ENCODE data around the gene CHADL.

The CHADL gene

DNA sequence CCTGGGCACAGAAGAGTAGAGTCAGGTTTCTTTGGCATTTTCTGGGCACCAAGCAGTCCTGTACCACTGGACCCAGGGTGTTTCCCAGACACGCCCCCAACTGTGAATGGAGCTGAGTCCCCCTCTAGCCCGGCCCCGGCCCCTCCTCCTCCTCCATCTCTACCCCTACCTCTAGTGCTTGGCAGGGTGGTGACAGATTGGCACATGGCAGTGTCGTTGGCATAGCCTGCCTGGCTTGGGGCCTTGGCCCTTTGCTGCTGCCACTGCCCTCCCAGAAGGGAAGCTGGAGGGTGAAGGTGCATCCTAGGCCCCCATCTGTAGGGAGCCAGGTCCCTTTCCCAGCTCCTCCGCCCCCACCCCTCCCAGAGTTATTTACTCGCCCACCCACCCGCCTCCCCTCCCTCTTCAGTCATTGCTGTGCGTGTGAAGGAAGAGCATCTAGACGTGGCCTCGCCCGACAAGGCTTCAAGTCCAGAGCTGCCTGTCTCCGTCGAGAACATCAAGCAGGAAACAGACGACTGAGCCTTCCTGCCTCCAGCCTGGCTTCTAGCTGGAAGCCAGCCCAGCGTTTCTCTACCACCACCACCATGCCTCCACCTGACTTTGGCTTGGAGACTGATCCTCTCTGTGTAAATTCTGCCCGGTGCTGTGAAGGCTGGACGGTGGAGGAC is 10.9 kb downstream of the CHADL start:
- TF ChIP-seq, protein P1, sequence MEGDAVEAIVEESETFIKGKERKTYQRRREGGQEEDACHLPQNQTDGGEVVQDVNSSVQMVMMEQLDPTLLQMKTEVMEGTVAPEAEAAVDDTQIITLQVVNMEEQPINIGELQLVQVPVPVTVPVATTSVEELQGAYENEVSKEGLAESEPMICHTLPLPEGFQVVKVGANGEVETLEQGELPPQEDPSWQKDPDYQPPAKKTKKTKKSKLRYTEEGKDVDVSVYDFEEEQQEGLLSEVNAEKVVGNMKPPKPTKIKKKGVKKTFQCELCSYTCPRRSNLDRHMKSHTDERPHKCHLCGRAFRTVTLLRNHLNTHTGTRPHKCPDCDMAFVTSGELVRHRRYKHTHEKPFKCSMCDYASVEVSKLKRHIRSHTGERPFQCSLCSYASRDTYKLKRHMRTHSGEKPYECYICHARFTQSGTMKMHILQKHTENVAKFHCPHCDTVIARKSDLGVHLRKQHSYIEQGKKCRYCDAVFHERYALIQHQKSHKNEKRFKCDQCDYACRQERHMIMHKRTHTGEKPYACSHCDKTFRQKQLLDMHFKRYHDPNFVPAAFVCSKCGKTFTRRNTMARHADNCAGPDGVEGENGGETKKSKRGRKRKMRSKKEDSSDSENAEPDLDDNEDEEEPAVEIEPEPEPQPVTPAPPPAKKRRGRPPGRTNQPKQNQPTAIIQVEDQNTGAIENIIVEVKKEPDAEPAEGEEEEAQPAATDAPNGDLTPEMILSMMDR (IDR thresholded peaks at IDR 0.05; ENCODE audit: extremely low read depth, missing control alignments): no peak
- DNase-seq (ENCODE audit: low spot score): no peak

DNA sequence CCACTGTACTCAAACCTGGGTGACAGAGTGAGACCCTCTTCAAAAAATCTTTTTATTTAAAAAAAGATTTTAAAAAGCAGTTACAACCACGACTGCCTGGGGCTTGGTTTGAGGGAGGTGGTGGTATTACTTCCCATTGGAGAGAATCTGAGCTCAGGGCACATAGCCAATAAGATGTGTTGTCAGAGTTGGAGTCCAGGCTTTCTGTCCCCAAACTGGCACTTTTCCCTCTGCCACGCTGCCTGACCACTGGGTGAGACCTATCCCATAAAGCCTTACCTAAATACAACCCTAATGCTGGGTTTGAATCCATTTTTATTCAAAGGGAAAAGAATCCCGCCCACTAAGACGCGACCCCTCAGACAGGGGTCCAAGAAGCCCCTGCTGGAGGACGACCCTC is 11.5 kb downstream of the CHADL start:
- TF ChIP-seq, protein P1 (IDR thresholded peaks at IDR 0.05; ENCODE audit: extremely low read depth, missing control alignments): no peak
- no peak for DNase-seq (ENCODE audit: low spot score)

DNA sequence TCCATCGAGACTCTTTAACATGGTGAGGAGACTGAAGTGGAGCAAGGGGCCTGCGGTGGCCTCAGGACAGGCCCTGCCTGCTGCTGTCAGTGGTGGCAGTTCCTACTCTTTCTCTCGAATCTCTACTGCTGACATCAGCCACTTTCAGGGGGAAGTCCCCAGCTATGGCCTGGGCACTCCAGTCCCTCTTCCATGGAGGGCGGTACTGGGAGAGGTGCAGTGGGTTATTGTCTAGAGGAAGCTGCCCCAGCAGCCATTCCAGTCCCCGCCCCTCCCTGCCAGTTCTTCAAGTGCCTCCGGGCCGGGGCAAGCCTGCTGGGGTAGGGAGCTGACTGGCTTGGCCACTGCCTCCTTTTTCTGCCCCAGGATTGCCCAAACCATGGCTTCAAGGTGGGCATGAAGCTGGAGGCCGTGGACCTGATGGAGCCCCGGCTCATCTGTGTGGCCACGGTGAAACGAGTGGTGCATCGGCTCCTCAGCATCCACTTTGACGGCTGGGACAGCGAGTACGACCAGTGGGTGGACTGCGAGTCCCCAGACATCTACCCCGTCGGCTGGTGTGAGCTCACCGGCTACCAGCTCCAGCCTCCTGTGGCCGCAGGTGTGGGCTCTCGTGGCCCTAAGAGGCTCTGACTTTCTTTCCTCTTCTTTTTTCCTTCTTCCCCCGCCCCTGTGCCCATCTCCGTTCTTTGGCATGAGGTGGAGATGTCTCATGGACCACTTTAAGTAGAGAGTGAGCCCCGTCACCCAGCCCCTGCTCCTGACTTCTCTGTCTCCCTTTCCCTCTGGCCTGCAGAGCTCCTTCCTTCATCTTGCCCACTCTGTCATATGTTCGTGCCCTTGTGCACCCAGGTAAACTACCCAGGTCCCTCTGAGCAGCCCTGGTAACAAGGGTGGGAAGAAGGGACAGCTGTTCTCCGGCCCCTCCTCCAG is 13.7 kb downstream of the CHADL start:
- TF ChIP-seq, protein P1 (IDR thresholded peaks at IDR 0.05; ENCODE audit: extremely low read depth, missing control alignments): no peak
- DNase-seq (ENCODE audit: low spot score): no peak

DNA sequence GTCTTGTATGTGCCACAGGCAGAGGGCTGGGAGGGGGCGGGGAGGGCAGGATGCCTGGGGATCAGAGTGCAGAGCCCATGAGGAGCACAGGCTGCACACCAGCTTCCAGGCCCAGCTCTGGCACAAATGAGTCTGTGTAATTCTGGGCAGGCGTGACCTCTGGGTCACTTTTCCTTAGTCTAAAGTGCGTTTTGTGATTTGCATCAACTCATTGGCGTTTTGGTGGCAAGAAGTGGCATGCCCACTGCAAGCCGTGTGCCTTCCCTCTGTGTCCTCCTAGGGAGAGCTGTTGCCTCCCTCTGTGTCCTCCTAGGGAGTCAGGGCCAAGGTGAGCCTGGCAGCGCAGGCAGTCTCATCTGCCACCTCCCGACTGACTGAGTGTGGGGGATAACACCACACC is 17.2 kb downstream of the CHADL start:
- TF ChIP-seq, protein P1 (IDR thresholded peaks at IDR 0.05; ENCODE audit: extremely low read depth, missing control alignments): no peak

DNA sequence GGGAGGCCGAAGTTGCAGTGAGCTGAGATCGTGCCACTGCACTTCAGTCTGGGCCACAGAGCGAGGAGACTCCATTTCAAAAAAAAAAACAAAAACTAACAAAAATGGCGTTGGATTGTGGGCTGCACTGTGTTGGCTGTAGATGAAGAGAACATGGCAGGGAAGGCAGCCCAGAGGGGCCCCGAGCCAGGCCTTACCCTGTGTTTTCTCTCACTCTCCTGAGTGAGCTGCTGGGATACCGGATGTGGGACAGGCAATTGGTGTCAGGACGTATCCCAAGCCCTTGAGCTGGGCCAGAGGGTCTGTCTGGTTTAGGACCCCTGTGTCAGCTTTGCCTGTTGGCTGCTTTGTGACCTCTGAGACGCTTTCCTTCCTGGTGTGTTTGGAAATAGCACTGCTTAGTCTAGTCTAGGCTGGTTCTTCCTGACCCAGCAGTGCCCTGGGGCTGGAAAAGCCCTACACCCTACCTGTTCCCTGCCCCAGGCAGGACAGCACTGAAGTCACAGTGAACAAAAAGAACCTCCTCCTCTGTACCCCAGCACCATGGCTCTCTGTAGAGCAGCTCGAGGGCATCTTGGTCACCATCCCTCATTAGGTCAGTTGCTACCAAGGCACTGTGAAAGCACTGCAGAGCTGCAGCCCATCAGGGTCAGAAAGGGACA is 17.8 kb downstream of the CHADL start:
- TF ChIP-seq, protein P1 (IDR thresholded peaks at IDR 0.05; ENCODE audit: extremely low read depth, missing control alignments): no peak
- no peak for DNase-seq (ENCODE audit: low spot score)

More for the DNA sequence above, 17.2 kb downstream of the CHADL start:
- DNase-seq (ENCODE audit: low spot score): no peak

DNA sequence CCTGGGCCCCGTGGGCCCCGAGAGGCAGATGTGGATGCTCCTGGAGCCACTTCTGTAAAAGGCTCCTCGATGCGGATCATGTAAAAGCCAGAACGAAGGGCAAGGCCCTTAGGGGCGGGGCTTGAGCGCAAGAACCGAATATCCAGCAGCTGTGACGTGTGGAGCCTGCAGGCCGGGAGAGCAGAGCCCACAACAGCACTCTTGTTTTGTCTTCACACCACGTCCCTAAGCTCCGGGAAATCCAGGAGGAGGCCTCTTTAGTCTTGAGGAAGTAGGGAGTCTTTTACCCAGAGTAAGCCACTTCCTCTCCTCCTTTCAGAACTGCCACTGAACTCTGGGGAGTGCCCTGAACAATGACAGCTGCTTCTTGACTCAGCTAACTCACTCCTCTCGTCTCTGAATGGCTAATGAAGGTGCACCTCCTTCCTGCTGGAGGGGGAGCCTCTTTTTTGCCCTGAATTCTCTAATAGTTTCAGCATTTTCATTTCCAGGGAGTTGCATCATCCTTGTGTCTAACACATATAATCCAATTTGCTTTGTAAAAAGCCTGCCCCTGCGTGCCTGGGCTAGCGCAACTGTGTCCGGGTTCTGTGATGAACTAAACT is 23.1 kb downstream of the CHADL start:
- peak; percentile 70 for DNase-seq (ENCODE audit: low spot score)

More for the DNA sequence above, 23.1 kb downstream of the CHADL start:
- TF ChIP-seq, protein P1 (IDR thresholded peaks at IDR 0.05; ENCODE audit: extremely low read depth, missing control alignments): no peak

Data from GM20000 (cell line).